HG03025 (cell line): ENCODE results near the gene ACAP2.
"Not testable (repeated sequence)": the region's sequence is repeated elsewhere in the genome, so short reads cannot be mapped to it uniquely, and the experiment has no call there.

Experiments used
- ATAC-seq: cut with Tn5 transposase; IDR thresholded peaks from one replicate; pipeline ENCODE4 v1.9.1; 2021; ENCODE audit warnings: mild to moderate bottlenecking, moderate library complexity; ENCODE audit not compliant: unreplicated experiment, low FRiP score

Gene ACAP2, protein sequence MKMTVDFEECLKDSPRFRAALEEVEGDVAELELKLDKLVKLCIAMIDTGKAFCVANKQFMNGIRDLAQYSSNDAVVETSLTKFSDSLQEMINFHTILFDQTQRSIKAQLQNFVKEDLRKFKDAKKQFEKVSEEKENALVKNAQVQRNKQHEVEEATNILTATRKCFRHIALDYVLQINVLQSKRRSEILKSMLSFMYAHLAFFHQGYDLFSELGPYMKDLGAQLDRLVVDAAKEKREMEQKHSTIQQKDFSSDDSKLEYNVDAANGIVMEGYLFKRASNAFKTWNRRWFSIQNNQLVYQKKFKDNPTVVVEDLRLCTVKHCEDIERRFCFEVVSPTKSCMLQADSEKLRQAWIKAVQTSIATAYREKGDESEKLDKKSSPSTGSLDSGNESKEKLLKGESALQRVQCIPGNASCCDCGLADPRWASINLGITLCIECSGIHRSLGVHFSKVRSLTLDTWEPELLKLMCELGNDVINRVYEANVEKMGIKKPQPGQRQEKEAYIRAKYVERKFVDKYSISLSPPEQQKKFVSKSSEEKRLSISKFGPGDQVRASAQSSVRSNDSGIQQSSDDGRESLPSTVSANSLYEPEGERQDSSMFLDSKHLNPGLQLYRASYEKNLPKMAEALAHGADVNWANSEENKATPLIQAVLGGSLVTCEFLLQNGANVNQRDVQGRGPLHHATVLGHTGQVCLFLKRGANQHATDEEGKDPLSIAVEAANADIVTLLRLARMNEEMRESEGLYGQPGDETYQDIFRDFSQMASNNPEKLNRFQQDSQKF

DNA sequence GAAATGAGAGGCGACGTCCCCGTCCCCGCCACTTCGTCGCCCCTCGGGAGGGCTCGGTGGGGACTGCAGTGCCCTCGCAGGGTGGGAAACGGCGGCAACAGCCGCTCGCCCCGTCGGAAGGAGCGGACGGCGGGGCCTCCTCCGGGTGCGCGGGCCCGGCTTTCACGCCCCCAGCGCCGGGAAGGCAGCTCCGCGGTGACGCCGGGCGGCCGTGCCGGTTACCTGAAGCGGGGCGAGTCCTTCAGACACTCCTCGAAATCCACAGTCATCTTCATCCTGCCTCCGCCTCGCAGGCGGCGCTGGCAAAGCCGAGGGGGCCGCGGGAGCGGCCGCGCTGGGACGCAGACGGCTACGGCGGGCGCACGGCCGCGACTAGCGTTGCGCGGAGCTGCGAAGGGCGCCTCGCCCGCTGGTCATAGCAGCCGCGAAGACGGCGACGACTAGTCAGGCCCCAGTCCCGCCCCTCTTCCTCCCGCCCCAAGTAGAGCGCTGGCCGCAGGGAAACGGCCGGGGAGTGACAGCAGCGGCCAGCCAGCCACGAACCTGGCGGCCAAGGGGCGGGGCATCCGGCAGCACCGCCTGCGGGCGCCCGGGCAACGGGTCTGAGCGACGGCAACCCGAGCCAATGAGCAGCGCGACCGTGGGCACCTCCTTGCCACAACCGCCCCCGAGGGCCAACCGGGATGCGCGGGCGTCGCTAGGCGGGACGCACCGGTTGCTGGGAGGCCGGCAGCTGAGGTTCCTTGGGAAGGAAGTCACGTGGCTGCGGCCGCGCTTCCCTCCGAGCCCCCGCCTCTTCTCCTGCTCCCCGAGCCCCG, at the start of gene ACAP2:
Gene ACAP2 (minus strand): TSS at position 448 of the 818 bp plus-strand sequence. CDS start 173 bp downstream, at position 275.
- ATAC-seq = peak; percentile 88

- ATAC-seq = no peak
Observed at GRCh38 chr3:195475614-195476013, 32.8 kb upstream of the ACAP2 start.

DNA sequence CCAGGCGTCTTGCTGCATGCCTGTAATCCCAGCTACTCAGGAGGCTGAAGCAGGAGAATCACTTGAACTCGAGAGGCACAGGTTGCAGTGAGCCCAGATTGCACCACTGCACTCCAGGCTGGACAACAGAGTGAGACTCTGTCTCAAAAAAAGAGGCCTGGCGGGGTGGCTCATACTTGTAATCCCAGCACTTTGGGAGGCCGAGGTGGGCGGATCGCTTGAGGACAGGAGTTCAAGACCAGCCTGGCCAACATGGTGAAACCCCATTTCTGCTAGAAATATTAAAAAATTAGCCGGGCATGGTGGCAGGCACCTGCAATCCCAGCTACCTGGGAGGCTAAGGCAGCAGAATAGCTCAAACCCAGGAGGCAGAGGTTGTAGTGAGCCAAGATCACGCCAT, 32.3 kb upstream of the ACAP2 start:
- not testable (repeated sequence) for ATAC-seq

GRCh38 chr3:195468841-195469240, 26.0 kb upstream of the ACAP2 start:
- ATAC-seq = no peak

- ATAC-seq = no peak
Observed at GRCh38 chr3:195468391-195468776, 25.6 kb upstream of the ACAP2 start.

DNA sequence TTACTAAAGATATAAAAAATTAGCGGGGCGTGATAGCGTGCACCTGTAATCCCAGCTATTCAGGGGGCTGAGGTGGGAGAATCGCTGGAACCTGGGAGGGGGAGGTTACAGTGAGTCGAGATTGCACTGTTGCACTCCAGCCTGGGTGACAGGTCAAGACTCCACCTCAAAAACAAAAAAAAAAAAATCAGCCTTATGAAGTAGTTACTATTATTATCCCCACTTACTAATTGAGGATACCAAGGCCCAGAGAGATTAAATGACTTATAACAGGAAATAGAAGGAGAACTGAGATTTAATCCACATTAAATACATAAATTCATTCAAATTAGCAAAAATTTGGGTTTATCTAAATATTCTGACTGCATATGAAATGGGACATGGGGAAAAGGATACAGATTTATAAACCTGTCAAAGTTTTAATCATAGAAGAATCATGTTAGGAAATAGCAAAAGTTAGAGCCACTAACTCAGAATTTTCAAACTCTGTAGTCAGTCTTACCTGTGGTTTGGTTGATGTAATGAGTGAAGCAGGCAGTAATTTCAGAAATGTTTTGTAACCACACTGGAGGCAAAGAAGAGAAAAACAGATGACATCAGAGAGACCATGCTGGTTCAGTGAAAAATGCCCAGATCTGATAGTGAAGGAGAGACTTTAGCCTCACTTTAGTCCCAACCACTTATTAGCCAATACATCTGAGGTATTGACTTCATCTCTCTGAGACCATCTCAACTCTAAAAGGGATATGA, 25.0 kb upstream of the ACAP2 start:
- ATAC-seq = no peak

GRCh38 chr3:195466251-195466650, 23.4 kb upstream of the ACAP2 start:
- ATAC-seq = no peak

DNA sequence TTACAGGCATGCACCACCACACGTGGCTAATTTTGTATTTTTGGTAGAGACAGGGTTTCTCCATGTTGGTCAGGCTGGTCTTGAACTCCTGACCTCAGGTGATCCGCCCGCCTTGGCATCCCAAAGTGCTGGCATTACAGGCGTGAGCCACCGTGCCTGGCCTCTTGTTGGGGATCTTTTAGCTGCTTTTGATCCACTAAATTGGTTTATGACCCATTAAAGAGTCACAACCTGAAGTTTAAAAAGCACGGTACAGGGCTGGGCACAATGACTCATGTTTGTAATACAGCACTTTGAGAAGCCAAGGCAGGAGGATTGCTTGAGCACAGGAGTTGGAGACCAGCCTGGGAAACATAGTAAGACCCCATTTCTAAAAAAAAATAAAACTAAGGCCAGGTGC, 20.1 kb upstream of the ACAP2 start:
- ATAC-seq = not testable (repeated sequence)

DNA sequence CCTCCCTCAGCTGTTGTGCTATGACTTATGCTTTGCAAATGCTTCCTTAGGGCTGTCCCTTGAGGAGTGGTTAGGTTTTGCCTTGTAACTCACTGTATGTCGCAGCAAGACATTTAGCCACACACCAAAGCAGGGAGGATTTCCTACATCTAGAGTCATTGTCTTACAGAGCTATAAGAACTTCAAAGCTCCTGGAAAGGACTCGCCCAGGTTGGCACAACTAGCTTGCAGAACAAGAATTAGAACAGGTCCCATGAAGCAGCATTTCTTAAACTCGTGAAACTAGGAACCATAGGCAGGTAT, 19.4 kb upstream of the ACAP2 start:
- no peak for ATAC-seq

DNA sequence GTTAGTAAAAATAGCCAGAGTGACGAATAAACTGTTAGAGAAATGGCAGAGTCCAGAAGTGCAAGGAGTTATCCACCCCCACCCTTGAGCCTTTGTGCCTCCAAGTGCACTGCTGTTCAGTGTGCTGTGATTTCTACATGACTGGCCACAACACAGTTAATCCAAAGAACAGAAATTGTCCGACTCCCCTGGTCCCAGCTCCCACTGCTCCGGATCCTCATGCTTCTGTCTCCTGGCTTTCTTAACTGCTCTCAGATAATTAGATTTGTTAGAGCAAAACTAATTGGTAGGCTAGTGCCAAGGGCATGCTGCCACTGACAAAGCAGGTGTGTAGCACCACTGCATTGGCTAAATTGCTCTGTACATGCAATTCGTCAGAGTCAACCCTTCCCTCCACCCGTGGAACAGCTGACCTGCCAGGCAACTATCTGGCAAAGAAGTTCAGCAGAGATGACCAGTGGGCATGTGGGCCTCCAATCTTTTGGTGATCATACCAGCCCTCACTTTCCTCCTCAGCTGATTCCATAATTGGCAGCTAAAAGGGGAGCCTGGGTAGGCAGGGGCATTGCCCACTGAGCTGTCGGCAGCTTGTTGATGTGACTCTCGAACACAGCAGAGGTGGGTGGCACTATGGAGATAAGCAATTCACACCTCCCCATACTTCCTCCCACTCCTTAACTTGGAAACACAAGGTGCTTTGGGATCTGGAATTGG, 18.9 kb upstream of the ACAP2 start:
- ATAC-seq = no peak

DNA sequence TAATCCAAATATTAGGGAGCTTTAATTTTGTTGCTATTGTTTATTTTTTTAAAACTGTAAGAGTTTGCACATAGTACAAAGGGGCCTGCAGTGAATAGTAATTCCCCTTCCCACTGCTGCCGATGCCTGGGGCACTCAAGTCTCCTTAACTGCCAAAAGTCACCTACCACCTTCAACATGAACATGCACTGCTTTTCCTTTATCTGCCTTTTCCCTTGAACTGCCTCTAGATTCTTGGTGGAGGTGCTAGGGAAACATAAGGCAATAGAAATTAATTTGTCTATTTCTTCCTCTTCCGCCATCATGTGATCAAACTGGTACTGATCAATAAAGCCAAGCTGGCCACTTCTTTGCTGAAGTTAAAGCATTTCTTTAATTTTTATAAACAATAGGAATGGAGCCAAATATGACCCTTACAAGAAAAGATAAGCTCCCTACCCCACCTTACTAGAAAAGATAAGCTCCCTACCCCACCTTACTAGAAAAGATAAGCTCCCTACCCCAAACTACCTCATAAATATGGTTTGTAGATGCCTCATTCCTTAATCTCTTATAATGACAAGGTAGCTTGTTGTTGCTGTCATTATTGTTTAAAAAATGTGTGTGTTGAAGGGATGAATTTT, 17.4 kb upstream of the ACAP2 start:
- no peak for ATAC-seq

DNA sequence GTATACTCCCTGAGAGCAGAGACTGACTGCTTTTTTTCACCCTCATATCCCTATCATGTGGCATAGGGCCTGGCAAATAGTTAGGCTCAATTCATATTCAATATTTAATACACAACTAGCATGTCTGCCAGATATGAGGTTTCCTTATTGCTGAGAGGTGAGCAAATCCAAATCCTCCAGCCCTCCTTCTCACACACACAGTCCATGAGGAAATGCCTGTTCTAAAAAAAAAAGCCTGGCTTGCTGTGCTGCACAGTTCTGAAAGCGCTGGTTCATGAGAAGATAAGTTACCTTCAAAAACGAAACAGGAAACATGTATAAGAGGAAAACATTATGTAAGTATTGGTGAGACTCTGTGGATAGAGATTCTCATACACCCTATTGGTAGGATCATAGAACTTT, 15.5 kb upstream of the ACAP2 start:
- ATAC-seq = peak; percentile 69

- ATAC-seq = no peak
Observed at GRCh38 chr3:195455789-195456188, 13.0 kb upstream of the ACAP2 start.

- no peak for ATAC-seq
Observed at GRCh38 chr3:195453236-195453635, 10.4 kb upstream of the ACAP2 start.

DNA sequence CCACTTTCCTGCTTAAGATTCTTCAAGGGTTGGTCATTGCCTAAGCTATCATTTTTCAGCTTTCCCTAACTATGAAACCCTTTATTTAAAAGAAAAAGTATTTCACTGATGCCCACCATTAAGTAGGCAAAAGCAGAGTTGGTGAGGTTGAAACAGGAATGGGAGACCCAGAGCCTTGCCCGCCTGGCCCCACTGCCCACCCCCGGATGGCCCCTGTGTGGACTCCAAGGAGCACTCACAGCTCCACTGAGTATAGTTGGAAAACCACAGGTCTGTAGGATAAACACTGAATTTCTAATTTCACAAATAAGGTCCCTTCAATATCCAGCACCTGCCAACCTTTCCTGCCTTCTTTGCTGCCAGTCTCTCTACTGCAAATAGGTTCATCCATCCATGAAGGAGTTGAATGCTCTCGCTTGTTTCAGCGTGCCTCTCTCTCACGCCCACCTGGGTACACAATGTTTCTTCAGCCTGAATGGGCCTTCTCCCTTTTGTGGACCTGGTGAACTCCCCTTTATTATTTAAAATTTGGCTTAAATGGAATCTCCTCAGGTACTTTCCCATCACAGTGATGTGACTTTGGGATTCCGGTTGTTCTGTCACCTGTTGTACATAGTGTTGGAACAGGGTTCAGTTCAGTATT, 8.7 kb upstream of the ACAP2 start:
- no peak for ATAC-seq

- no peak for ATAC-seq
Observed at GRCh38 chr3:195450731-195451229, 8.0 kb upstream of the ACAP2 start.

DNA sequence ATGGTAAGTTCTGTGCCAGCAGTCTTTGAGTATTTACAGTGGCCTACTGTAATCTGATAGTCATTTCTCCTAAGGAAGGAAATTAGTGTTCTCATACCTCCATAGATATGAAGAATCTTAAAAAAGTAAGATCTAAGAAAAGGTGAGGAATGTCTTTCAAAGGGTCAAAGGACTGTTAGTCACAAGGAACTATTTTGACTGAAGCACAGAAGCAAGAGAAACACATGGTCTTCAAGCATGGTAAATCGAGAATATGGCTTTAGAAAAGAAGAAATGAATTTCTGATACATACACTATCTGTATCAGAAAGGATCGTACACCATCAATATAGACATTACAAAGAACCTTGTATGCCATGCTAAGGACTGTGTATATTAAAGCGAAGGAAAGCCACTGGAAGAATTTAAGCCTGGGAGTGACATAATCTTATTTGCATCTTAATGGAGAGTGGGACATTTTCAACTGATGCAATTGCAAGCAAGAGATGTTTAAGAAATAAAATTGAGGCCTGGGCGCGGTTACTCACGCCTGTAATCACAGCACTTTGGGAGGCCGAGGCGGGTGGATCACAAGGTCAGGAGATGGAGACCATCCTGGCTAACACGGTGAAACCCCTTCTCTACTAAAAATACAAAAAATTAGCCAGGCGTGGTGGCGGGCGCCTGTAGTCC, 5.5 kb upstream of the ACAP2 start:
- ATAC-seq = no peak

- no peak for ATAC-seq
Observed at GRCh38 chr3:195447201-195447600, 4.4 kb upstream of the ACAP2 start.
